IMR-90 (cell line): ENCODE data around the gene DMRTC2. TPM values are rescaled to one million over a fixed set of nuclear protein-coding genes. Genes with fewer than 3 reads are reported as not detected.

ENCODE experiments used
- ATAC-seq: fragments of 200-7000 bp; cut with Tn5 transposase; 2 replicates; pipeline ENCODE4 v1.9.1; 2020; ENCODE audit warnings: low read depth, mild to moderate bottlenecking, moderate library complexity
- BruUV-seq: library from RNA; stranded (reverse); fragments of 400-500 nt; replicated peaks from 2 replicates; lab custom pipeline; 2021; lab: Mats Ljungman, UMichigan
- CTCF ChIA-PET: fragments of 300-600 bp; formaldehyde crosslinking; extraction: SDS; loops from one replicate; lab custom pipeline; 2021; ENCODE audit warnings: antibody characterized with exemption; lab: Yijun Ruan, JAX
- POLR2A ChIA-PET: fragments of 300-600 bp; sonication (Branson Sonifier 250); formaldehyde crosslinking; loops from one replicate; lab custom pipeline; 2022; ENCODE audit warnings: antibody characterized with exemption; ENCODE audit not compliant: unreplicated experiment; lab: Charles Lee
- DNase-seq: peaks from one replicate; pipeline ENCODE4 v3.0.0; 2013
- H2AFZ ChIP-seq: replicated peaks from 2 replicates; pipeline ENCODE3; 2013; ENCODE audit warnings: low read length, mild to moderate bottlenecking; ENCODE audit not compliant: poor library complexity
- H2AK5ac ChIP-seq: 2 replicates; pipeline ENCODE4 v1.6.1; 2013; ENCODE audit warnings: low read depth, low read length, inconsistent platforms
- H2AK9ac ChIP-seq: replicated peaks from 2 replicates; pipeline ENCODE3; 2013; ENCODE audit warnings: mild to moderate bottlenecking, low read depth, low read length, moderate library complexity; ENCODE audit not compliant: poor library complexity
- H2BK120ac ChIP-seq: 2 replicates; pipeline ENCODE4 v1.6.1; 2013; ENCODE audit warnings: low read depth, low read length, inconsistent platforms
- H2BK15ac ChIP-seq: 3 replicates; pipeline ENCODE4 v1.6.1; 2013; ENCODE audit warnings: low read depth, low read length, inconsistent platforms
- H2BK20ac ChIP-seq: 2 replicates; pipeline ENCODE4 v1.6.1; 2013; ENCODE audit warnings: low read depth, mild to moderate bottlenecking, inconsistent platforms, low read length, moderate library complexity
- H2BK5ac ChIP-seq: 2 replicates; pipeline ENCODE4 v1.6.1; 2013; ENCODE audit warnings: mild to moderate bottlenecking, low read depth, low read length, inconsistent platforms; ENCODE audit not compliant: poor library complexity, severe bottlenecking
- H3K14ac ChIP-seq: replicated peaks from 2 replicates; pipeline ENCODE4 v1.6.1; 2013; ENCODE audit warnings: low read depth, low read length, inconsistent platforms
- H3K18ac ChIP-seq: 2 replicates; pipeline ENCODE4 v1.6.1; 2013; ENCODE audit warnings: low read depth, low read length, control low read depth
- H3K23ac ChIP-seq: 2 replicates; pipeline ENCODE4 v1.6.1; 2013; ENCODE audit warnings: low read depth, low read length, inconsistent platforms
- H3K27ac ChIP-seq: 2 replicates; pipeline ENCODE4 v1.5.1; 2013; ENCODE audit warnings: mild to moderate bottlenecking, control low read depth, low read length; ENCODE audit not compliant: insufficient read depth
- H3K27me3 ChIP-seq: 2 replicates; pipeline ENCODE4 v1.6.1; 2013; ENCODE audit warnings: low read length; ENCODE audit not compliant: control insufficient read depth, insufficient read depth
- H3K36me3 ChIP-seq: 2 replicates; pipeline ENCODE4 v1.6.1; 2013; ENCODE audit warnings: low read length, mixed read lengths; ENCODE audit not compliant: control insufficient read depth, insufficient read depth
- H3K4ac ChIP-seq: 2 replicates; pipeline ENCODE4 v1.6.1; 2013; ENCODE audit warnings: low read depth, low read length, inconsistent platforms
- H3K4me1 ChIP-seq: 2 replicates; pipeline ENCODE4 v1.6.1; 2013; ENCODE audit warnings: low read length, mixed read lengths; ENCODE audit not compliant: control insufficient read depth, insufficient read depth
- H3K4me2 ChIP-seq: 2 replicates; pipeline ENCODE4 v1.6.1; 2013; ENCODE audit warnings: low read depth, mild to moderate bottlenecking, control low read depth, low read length, moderate library complexity
- H3K4me3 ChIP-seq: 2 replicates; pipeline ENCODE4 v1.5.1; 2013; ENCODE audit warnings: low read depth, mild to moderate bottlenecking, control low read depth, low read length, moderate library complexity; ENCODE audit not compliant: insufficient read depth
- H3K56ac ChIP-seq: 2 replicates; pipeline ENCODE4 v1.6.1; 2013; ENCODE audit warnings: low read length, inconsistent platforms; ENCODE audit not compliant: insufficient read depth; ENCODE audit errors: extremely low read depth
- H3K79me1 ChIP-seq, 2 experiments: 2 replicates each; pipeline ENCODE4 v1.6.1; 2013; ENCODE audit warnings: low read length in 2 of 2, inconsistent platforms in 1 of 2, low read depth in 1 of 2
- H3K9ac ChIP-seq: 2 replicates; pipeline ENCODE4 v1.6.1; 2013; ENCODE audit warnings: low read depth, low read length, control low read depth
- H3K9me1 ChIP-seq: 2 replicates; pipeline ENCODE4 v1.6.1; 2013; ENCODE audit warnings: low read length, inconsistent platforms; ENCODE audit not compliant: insufficient read depth
- H3K9me3 ChIP-seq: 2 replicates; pipeline ENCODE4 v1.6.1; 2013; ENCODE audit warnings: low read length; ENCODE audit not compliant: control insufficient read depth, insufficient read depth
- H4K20me1 ChIP-seq: 2 replicates; pipeline ENCODE4 v1.6.1; 2013; ENCODE audit warnings: low read length, inconsistent platforms; ENCODE audit not compliant: insufficient read depth
- H4K5ac ChIP-seq: 2 replicates; pipeline ENCODE4 v1.6.1; 2013; ENCODE audit warnings: mild to moderate bottlenecking, low read depth, low read length, control low read depth
- H4K8ac ChIP-seq, 2 experiments: 2 replicates each; pipeline ENCODE4 v1.6.1; 2013; ENCODE audit warnings: low read depth in 2 of 2, low read length in 2 of 2, control low read depth in 1 of 2, inconsistent platforms in 1 of 2
- H4K91ac ChIP-seq: 2 replicates; pipeline ENCODE4 v1.6.1; 2013; ENCODE audit warnings: low read depth, low read length, inconsistent platforms; ENCODE audit not compliant: insufficient read depth
- CHD1 ChIP-seq: IDR thresholded peaks from 2 replicates; pipeline ENCODE4 v1.6.1; 2012; ENCODE audit warnings: low read depth, low read length, improper control_type of control experiment
- ELK1 ChIP-seq: fragments of 150-350 bp; IDR thresholded peaks from 2 replicates; pipeline ENCODE4 v1.6.1; 2016; ENCODE audit warnings: low read depth, mild to moderate bottlenecking, low read length, moderate library complexity, borderline replicate concordance
- MAZ ChIP-seq: IDR thresholded peaks from 2 replicates; pipeline ENCODE4 v1.6.1; 2012; ENCODE audit warnings: low read depth, mild to moderate bottlenecking, low read length, improper control_type of control experiment, moderate library complexity, borderline replicate concordance
- RAD21 ChIP-seq: IDR thresholded peaks from 2 replicates; pipeline ENCODE4 v1.6.1; 2012; ENCODE audit warnings: low read length, improper control_type of control experiment
- RCOR1 ChIP-seq: IDR thresholded peaks from 2 replicates; pipeline ENCODE4 v1.6.1; 2012; ENCODE audit warnings: mild to moderate bottlenecking, low read length, improper control_type of control experiment; ENCODE audit not compliant: insufficient replicate concordance
- WGBS, 2 experiments: methylation state at CpG; one replicate each; pipeline versions ENCODE4 v1.1.5 to v1.1.7; 2013; ENCODE audit warnings: missing lambda C conversion rate in 2 of 2; ENCODE audit not compliant: insufficient read length in 1 of 2; ENCODE audit errors: extremely low coverage in 2 of 2; 5-methylcytosine and 5-hydroxymethylcytosine counted together
- dilution Hi-C: fragments of 300-500 bp; cut with HindIII; formaldehyde crosslinking; loops from one replicate; pipeline ENCODE4 v1.14.3; 2018; ENCODE audit warnings: low sequenced_read_pairs; ENCODE audit not compliant: unreplicated experiment
- in situ Hi-C: fragments of 300-500 bp; cut with MboI; formaldehyde crosslinking; loops from 3 replicates; pipeline ENCODE4 v1.14.3; 2019; ENCODE audit warnings: low sequenced_read_pairs, inconsistent platforms, mixed read lengths
- intact Hi-C: fragments of 100-400 bp; cut with micrococcal nuclease; formaldehyde crosslinking; loops from 2 replicates; pipeline ENCODE4 v1.10.0; 2022
- polyA plus RNA-seq, 3 experiments: library from polyadenylated mRNA; depleted of rRNA; stranded (reverse); fragments of >200 nt; gene quantifications; 2 replicates each; pipeline ENCODE4 v1.2.3, GENCODE V29; 2012; ENCODE audit warnings: low replicate concordance in 1 of 3
- total RNA-seq: library from RNA; depleted of rRNA; stranded (reverse); fragments of >200 nt; gene quantifications from 2 replicates; pipeline ENCODE4 v1.2.3, GENCODE V29; 2012
- TF ChIP-seq, protein P1 (sequence below): conservative IDR thresholded peaks from 2 replicates; pipeline ENCODE4 v1.5.1; 2012; ENCODE audit warnings: mild to moderate bottlenecking, low read depth, low read length, improper control_type of control experiment

The DMRTC2 gene
- total and polyA plus RNA-seq, 2 of the 4 experiments (the other 2 are of a cell fraction) = not detected

DNA sequence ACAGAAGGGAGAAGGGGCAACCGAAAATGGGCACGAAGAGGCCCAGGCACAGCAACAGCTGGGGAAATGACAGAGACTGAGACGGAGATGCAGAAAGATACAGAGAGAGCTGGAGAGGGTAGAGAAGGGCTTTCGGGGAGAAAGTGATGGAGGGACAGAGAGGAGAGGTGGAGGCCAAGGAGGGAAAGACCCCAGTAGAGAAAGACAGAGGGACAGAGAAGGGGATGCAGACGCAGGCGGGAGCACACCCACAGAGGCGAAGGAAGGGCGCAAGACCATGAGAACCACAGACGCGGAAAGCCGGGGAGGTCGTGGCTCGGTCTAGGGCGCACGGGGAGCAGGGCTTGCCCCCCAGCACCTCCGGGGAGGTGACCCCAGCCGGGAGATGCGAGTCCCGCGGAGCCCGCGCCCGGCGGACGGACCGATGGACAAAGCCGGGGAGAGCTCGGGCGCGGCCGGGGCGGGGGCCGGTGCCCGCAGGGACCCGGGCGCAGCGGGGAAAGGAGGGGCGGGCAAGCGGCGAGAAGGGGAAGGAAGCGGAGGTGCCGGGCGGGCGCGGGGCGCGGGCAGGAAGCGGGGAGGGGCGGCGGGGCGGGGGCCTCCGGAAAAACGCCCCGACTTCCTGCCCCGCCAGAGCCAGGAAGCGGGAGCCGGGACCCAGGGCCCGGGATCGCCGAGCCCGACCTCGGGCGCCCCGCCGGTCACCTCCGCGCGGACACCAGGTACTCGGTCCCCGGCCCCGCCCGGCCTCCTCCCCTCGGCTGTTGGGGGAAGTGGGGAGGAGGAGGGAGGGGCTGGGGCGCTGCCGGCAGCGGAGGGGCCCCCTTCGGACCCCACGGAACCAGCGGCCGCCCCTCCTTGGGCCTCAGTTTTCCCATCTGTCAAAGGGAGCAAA lies 38.0 kb downstream of the DMRTC2 start, which contains the start of gene ARHGEF1:
Gene ARHGEF1, plus strand, starts transcription at position 617 of the 895 bp plus-strand sequence. CDS start 4,899 bp downstream, outside the sequence.
- H3K27ac ChIP-seq = peak within 1 kb of the TSS; percentile 59
- no peak for TF ChIP-seq RAD21
- TF ChIP-seq RCOR1 = no peak
- TF ChIP-seq, protein P1, sequence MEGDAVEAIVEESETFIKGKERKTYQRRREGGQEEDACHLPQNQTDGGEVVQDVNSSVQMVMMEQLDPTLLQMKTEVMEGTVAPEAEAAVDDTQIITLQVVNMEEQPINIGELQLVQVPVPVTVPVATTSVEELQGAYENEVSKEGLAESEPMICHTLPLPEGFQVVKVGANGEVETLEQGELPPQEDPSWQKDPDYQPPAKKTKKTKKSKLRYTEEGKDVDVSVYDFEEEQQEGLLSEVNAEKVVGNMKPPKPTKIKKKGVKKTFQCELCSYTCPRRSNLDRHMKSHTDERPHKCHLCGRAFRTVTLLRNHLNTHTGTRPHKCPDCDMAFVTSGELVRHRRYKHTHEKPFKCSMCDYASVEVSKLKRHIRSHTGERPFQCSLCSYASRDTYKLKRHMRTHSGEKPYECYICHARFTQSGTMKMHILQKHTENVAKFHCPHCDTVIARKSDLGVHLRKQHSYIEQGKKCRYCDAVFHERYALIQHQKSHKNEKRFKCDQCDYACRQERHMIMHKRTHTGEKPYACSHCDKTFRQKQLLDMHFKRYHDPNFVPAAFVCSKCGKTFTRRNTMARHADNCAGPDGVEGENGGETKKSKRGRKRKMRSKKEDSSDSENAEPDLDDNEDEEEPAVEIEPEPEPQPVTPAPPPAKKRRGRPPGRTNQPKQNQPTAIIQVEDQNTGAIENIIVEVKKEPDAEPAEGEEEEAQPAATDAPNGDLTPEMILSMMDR = no peak
- no peak for TF ChIP-seq ELK1
- TF ChIP-seq CHD1 = no peak
- TF ChIP-seq MAZ = peak; percentile 11; the same call in 1 of the 2 replicates
- DNase-seq = no peak

More for the DNA sequence above, 38.0 kb downstream of the DMRTC2 start, which contains the start of gene ARHGEF1:
- ATAC-seq = peak; percentile 10
- Histone ChIP-seq H3K14ac (peak within 1 kb of the TSS; percentile 78), H2BK20ac (no peak within 1 kb of the TSS), H3K9me1 (peaks cover 14% of the 10 kb centered on the region), H3K18ac (peak within 1 kb of the TSS; percentile 55), H3K79me1 (peaks cover 32 to 43% of the 10 kb centered on the region in 2 experiments), H2BK120ac (peak within 1 kb of the TSS; percentile 47; the same call in 1 of the 2 replicates), H2BK15ac (no peak within 1 kb of the TSS; the same call in 2 of the 3 replicates), H3K9me3 (no peaks in the 10 kb centered on the region), H3K23ac (peak within 1 kb of the TSS; percentile 96), H3K9ac (peak within 1 kb of the TSS; percentile 93), H2AK5ac (peak within 1 kb of the TSS; percentile 94), H3K4ac (peak within 1 kb of the TSS; percentile 91), H3K27me3 (peaks cover 7% of the 10 kb centered on the region; the same call in 1 of the 2 replicates), H2AK9ac (peak within 1 kb of the TSS; percentile 99), H4K5ac (peak within 1 kb of the TSS; percentile 86), H3K36me3 (no peaks in the 10 kb centered on the region), H4K8ac (peak within 1 kb of the TSS; percentile 94 to 98), H2BK5ac (no peak within 1 kb of the TSS), H4K91ac (peak within 1 kb of the TSS; percentile 83), H3K4me3 (peak within 1 kb of the TSS; percentile 92), H3K4me2 (peak within 1 kb of the TSS; percentile 94), H2AFZ (peak within 1 kb of the TSS; percentile 94), H4K20me1 (peaks cover 18% of the 10 kb centered on the region; the same call in 1 of the 2 replicates), H3K4me1 (peaks cover 8% of the 10 kb centered on the region), H3K56ac (peak within 1 kb of the TSS; percentile 83)
- ChIA-PET POLR2A (no interaction called here), CTCF (no interaction called here)
- dilution Hi-C loops = no loop called here
- in situ Hi-C loops = loop anchor here (5.0 kb wide), 1 partner anchor 64 kb away; no protein-coding TSS in a partner anchor
- WGBS, 2 experiments = 5% methylated on average over 40 of the region's 80 CpGs; no CpG with 5 or more reads in 1 of the 2 experiments
- intact Hi-C loops = loop anchor here (5.0 to 10.0 kb wide), 2 partner anchors 49 to 152 kb away; no protein-coding TSS in a partner anchor
- BruUV-seq = no TSS peak
